Left lobe of liver (tissue), 2 donors: ENCODE data around the gene JAG2. TPM values are rescaled to one million over a fixed set of nuclear protein-coding genes. Genes with fewer than 3 reads are reported as not detected.

Experiments
- ATAC-seq: fragments of 200-7000 bp; cut with Tn5 transposase; one replicate; pipeline ENCODE4 v1.9.1; 2020; ENCODE audit warnings: mild to moderate bottlenecking, moderate library complexity
- DNase-seq: peaks from one replicate; pipeline ENCODE4 v3.0.0-alpha.2; 2020; ENCODE audit warnings: low spot score
- total RNA-seq: library from RNA; stranded (reverse); gene quantifications from one replicate; pipeline ENCODE4 v1.2.1, GENCODE V29; 2021
- donor health status: DM: no; HTN: no; CAD: no; lungs with moderate emphysema.
- donor health status: DM: no; HTN: yes; CAD: no.

JAG2 gene
- total RNA-seq, 1 donor from 2014 or later, result 1.3 TPM

DNA sequence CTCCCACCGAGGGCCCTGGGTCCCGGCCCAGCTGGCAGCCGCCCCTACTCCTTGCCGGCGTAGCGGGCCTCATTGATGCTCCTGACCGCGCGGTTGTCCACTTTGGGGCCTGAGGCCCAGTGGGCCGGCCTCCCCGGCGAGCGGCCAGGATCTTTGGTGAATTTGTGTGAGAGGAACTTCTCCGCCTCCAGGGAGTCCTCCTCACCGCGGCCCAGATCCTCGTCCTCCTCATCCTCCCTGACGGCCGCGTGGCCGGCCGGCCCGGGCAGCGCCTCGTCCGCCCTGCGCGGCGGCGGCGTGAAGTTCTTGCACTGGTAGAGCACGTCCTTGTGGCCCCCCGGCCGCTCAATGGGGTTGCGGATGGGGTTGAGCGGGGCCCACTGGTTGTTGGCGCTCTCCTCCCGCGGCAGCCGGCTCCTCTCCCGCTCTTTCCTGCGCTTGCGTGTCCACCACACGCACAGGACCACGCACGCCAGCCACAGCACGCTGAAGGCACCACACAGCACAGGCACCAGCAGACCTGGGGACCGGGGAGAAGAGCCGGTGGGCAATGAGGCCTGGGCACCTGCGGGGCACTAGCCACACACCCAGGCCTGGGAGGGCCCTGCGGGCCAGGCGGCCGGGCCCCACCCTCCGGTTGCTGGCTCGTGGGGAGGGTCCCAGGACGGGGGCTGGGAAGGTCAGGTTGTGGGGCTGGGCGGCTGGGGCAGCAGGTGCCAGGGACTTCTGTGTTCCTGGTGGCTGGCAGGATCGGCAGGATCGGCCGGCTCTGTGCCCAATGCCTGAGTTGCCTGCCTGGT, 25.7 kb downstream of the JAG2 start:
- no peak for DNase-seq
- ATAC-seq, result no peak

DNA sequence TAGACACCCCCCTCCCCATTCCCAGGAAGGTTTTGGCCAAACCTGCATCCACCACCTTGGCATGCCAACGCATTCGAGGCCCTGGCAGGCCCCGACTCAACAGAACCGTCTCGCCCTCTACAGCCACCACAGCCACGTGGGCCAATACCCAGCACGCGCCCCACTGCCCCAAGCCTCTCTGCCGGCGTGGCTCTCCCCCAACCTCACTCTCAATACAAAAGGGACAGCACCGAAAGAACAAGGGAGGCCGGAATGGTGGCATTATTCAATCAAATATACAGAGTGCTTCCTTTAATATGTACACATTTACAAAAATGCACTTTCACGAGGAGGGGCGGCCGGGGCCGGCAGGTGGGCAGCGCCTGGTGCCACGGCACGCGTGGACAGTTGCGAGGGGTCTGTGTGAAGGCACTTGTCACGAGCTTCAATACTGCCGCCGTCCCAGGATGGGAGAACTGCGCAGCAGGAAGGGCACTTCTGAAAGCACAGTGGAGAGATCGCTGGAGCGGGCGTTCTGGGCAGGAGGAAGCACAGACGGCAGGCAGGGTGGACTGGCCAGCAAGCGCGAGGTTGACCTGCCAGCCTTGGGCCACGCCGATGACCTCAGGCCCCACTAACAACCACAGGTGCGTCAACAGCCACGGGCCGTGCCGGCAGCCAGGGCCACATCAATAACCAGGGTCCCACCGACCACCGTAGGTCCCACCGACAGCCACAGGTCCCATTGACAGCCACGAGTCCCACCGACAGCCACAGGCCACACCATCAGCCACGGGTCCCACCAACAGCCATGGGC, 26.9 kb downstream of the JAG2 start:
- DNase-seq (no peak), ATAC-seq (no peak)

DNA sequence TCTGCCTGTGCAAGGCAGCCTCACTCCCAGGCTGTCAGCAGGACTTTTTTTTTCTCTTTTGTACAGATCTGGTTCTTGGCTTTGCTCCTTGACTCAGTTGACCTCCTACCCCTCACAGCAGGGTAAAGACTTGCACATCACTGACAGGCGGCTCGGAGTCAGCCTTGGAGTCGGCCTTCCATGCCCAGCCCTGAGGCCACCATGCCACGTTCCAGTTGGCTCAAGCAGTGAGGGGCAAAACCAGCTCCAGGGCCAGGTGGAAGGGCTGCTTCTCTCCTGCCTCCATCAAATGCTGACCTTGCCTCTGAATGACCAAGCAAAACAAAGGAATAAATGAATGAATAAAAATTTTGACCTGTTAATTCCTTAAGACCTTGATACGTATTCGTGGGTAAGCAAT, 27.6 kb downstream of the JAG2 start:
- DNase-seq (no peak), ATAC-seq (no peak)

DNA sequence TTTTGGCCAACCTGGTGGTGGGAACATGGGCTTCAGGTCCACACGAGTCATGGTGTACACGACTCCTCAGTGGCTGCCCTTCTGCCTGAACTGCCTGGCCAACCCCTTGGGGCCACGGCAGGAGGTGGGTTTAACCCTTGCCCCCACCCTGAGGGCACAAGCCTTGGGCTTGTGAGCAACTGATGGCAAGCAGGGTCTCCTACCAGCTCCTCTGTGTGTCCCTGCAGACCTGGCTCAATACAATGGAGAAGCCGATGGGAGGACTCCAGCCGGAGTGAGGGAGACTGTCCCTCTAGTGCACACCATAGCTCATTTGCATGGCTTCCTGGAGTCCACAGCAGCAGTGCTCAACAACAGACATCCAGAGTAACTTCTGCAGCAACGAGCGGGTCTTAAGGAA, 28.0 kb downstream of the JAG2 start:
- DNase-seq, result no peak
- ATAC-seq, result no peak

DNA sequence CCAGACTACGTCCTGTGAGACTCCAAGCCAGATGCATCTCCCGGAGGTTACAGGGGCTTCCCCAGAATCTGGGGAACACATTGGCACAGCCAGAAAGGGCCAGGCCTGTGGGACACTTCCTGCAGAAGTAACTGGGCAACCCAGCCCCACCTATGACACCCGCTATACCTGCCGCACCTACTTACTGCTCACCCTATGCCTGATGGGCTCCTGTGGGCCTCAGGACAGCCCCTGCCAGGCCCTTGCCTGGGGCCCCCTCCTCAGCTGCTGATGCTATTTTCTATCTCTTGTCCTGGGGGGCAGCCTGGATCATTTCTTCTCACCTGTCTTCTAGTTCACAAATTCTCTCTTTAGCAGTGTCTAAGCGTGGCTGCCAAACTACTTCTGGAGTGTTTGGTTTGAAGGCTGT, 28.7 kb downstream of the JAG2 start:
- DNase-seq (no peak), ATAC-seq (no peak)

DNA sequence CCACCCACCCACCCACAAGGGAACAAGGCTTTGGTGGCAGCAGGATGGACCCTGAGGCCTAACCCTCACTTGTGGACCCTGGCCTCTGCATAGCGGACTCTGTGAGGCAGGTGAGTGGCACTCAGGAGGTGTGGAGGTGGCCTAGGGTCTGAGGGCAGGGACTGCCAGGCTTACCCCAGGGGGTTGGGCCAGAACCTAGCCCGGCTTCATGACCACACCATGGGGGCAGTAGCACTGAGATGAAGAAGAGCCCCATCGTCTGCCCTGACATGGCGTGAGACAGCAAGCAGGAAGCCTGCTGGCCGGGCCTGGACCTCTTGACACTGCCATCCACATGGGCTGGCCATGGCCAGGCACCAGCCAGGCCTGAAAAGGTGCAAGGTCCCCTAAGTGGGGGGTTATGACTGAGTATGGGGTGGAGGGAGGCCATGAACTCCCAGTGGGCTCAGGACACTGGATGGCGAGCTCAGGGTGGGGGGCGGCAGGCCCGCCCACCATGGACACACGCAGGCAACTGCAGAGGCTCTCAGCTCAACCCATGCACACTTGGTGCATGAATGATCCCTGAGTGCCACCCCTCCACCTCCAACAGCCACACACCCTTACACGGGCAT, 29.3 kb downstream of the JAG2 start:
- ATAC-seq (no peak), DNase-seq (peak; percentile 18)

DNA sequence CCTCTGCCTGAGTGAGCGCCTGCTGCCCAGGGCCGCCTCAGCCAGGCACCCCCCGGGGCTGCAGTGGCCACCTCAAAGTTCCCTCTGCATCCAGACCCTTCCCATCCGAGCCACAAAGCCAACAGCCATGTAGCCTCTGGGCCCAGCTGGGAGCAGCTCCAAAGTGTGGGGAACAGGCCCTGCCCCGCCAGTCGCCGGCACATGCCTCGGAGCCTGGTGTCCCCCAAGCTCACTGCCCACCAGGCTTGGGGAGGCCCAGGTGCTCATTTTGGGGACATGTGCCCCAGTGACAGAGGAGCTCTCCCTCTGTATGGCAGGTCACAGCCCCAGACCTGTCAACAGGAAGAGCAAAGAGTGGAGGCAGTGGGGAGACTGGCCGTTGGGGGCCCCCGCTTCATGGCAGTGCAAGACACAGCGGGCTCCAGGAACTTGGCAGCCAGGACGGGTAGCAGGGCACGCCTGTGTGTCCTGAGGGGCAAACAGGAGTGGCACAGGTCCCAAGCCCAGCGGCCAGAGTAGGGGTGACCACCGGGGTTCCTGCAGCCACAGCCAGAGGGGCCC, 29.9 kb downstream of the JAG2 start:
- no peak for ATAC-seq

DNA sequence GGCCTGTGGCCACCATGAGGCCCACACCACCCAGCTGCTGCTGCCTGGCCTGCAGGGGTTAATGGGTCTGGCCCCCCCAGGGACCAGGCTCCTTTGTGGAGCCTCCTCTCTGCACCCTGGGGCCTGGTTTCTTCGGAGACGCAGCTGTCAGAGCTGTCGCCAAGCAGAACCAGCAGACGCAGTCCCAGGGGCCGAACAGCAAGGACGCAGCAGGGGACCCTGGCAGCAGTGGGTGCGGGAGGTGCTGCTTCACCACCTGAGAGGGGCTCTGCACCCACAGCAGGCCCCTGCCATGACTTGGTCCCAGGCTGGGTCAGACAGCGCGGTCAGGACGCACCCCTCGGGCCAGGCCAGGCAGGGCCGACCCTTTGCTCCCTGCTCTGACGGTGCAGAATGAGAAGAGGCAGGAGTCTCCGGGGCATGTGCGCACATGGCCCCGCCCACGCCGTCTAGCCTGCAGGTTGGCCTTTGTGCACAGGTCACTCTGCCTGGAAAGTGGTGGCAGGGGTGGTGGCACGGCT, 30.5 kb downstream of the JAG2 start:
- DNase-seq, result peak; percentile 44
- peak; percentile 47 for ATAC-seq

More for the DNA sequence above, 29.9 kb downstream of the JAG2 start:
- DNase-seq, result no peak

DNA sequence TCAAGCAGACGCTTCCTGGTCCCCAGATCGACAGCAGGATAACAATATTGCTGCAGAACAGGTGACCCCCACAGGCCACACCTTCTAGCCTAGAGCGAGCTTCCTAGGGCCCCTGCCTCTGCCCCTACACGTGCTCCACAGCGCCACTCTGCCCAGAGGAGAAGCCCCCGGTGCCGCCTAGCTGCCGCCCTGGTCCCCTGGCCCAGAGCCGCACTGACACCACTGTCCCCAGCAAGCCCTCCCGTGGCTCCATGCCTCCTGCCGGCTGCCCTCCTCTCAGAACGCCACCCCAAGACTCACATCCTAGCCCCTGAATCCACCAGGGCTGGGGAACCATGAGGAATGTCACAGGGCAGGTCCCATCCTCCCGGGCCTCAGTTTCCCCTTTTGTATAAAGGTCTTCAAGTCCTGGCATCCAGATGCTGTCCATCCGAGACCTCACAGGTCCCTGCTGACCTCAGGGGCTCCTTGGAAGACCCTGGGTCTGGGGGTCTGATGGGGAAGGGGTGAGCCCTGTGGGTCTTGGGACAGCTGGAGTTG, 31.0 kb downstream of the JAG2 start:
- ATAC-seq, result no peak
- DNase-seq, result peak; percentile 34

DNA sequence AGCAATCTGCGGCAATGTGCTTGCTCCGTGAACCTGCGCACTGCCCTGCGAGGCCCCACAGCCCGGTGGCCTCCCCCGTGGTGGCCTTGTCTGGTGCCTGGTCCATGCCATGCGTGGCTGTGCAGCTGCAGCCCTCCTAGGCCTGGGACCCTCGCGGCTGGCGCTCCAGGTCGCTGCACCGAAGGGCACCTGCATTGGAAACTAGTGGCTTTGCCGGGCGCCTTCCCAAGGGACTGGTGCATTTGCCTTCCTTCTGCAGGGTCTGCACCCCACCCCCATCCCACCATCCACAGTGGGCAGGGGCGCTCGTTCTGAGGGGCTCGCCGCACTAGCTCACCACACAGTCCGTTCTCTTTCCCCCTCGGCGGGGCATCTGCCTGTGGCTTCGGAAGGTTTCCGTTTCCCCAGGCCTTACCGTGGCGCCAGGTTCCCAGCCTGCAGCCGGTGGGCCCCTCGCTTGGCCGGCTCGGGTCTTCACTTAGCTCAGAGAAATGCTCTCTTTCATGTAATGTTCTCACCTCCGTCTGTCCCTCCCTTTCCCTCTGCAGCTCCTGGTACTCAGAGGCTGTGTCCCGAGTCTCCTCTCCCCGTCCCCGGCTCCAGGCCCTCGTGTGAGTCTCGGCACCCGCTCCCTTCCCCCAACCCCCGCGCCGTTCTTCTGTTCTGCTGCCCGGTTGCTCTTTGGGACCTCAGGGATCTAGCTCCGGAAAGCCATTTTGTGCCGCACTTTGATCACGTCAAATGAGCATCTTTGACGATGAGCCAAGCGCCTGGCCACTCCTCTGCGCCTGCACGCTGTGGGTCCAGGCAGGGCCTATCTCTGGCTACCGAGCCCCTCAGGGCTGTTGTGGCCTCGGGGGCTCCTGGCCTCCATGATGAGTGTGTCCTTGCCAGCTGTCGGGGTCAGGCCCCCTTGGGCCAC, 31.9 kb downstream of the JAG2 start:
- ATAC-seq (no peak), DNase-seq (peak; percentile 35)

DNA sequence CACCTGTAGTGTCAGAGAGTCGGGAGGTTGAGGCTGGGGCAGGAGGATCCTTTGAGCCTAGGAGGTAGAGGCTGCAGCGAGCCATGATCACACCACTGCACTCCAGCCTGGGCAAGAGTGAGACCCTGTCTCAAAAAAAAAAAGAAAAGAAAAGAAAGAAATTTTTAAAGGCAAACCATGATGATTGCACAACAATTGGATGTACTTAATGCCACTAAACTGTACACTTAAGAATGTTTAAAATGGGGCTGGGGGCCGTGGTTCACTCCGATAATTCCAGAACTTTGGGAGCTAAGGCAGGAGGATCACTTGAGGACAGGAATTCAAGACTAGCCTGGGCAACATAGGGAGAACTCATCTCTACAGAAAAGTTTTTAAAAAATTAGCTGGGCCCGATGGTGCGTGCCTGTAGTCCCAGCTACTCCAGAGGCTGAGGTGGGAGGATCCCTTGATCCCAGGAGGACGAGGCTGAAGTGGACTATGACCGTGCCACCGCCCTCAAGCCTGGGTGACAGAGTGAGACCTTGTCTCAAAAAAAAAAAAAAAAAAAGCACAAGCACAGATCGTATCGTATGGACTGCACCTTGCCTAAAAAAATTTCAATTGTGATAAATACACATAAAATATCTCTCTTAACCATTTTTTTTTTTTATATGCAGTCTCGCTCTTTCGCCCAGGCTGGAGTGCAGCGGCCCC, 32.7 kb downstream of the JAG2 start:
- DNase-seq (peak; percentile 5), ATAC-seq (no peak)

DNA sequence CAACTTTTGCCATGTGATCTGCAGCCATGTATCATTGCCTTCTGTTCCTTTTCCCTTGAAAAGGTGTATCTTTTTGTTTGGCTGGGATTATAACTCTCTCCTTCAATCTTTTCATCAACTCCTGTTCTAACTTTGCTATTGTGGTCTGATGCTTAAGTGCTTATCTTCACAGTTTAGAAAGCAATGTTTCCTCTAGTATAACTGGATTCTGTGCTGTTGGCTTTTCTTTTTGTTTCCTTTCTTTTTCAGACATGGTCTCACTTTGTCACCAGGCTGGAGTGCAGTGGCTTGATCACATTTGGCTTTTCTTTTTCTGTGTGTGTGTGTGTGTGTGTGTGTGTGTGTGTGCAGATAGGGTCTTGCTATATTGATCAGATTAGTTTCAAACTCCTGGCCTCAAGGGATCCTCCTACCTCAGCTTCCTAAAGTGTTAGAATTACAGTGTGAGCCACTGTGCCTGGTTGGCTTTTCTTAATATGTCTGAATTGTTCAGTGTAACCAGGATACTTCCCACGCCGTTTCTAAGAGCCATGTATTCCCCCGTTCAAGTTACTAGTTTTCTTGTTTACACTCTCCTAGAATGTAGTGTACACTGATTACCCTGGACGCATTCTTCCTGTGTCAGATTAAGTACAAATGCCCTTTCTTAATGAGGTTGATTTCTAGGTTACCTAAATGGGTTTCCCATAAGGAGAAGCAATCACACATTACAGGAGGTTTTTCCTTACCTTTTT, 35.5 kb downstream of the JAG2 start:
- ATAC-seq (no peak), DNase-seq (peak; percentile 3)

DNA sequence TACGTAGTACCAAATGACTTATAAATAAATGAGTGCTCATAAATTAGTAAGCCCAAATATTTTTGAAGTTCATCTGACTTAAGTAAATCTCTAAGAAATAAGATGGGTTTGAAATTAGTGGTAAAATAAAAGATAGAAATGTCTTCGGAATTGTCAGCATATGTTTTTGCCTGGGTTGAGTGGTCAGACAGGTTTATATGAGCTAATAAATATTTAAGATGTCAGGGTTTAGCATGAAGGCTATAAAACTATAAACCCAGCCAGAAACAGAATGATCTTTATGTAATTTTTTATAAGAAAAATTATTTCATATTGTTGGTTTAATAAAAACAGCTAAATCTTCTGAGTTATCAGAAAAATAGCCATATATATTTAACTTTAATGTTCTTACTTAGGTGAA, 37.3 kb downstream of the JAG2 start:
- ATAC-seq (no peak), DNase-seq (no peak)

DNA sequence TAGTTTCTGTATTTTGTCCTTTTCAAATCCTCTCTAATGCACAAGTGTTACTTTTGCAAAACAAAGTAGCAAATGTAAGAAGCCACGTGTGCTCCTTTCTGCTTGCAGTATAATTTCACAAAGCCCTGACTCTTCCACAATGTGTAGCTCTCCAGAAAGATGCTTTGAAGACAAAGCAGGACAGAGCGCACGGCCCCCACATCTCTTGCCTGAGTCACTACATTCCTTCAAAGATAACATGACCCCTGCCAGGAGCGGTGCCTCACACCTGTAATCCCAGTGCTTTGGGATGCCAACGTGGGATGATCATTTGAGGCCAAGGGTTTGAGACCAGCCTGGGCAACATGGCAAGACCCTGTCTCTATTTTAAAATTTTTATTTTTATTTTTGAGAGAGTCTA, 40.5 kb downstream of the JAG2 start:
- no peak for DNase-seq
- no peak for ATAC-seq

DNA sequence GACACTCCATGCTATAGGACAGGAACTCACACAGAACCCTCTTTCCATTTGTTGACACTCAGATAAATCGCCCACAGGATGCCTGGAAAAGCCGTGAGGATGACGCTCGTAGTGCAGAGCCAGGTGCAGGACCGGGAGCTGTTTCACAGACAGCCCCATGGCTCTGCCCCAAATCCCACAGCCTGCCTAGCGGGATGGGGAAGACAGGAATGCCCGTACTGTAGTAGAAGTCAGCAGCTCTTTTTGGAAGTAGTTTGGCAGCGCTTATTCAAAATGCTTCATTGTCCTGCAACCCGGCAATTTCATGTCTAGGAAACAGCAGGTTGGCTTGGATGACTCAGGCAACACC, 41.6 kb downstream of the JAG2 start:
- DNase-seq, result no peak
- no peak for ATAC-seq

DNA sequence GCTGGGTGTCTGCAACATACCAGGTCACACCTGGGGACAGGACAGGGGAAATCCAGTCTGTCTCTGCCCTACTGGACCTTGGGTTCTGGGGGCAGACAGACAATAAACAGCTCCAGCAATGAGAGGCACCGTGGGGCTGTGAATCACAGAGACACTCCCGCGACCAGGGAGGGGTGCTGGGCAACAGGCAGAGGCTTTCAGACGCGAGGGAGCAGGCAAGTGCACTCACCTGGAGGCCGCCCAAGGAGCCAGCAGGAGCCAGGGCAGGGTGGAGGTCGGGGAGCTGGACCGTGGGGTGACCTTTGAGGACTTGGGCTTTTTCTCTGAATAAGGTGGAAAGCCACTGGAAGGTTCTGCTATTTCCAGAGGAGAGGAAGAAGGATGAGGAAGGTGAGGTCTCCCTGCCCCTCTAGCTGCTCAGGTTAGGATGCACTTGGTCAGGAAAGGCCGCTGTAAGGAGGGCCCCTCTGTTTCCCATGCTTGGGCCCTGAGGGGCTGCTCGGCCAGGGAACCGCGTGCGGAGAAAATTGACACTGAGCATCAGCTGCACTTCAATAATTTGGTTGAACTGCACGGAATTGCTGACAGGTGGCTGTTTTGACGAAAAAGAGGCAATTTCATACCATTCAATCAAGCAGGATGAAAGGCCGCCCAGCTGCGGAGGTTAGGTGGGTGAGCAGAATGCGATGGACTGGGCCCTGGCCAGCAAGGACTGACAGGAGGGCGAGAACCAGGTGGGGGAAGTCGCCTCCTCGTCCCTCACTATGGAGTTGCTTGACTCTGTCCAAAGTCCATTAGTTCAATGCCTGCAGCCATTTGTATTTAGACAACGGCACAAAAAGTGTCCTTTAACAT, 42.2 kb downstream of the JAG2 start:
- ATAC-seq (no peak), DNase-seq (no peak)

DNA sequence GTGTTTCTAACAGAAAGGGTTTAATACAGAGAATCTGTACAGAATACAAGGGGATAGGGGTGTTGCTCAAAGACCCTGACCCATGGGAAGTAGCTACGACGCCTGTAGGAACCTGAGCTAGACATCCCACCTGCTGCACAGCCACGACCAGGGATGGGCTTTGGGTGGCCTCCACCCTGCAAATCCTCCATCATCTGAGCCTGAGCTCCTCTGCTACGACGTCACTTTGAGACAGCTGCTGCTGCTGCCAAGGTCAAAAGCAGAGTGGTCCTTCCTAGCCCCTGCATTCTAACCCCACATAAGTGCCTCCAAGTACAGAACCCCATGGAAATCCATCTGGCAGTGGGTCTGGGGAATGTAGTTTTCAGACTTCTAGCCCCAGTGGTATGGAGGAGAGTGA, 43.8 kb downstream of the JAG2 start:
- no peak for ATAC-seq
- DNase-seq, result peak; percentile 29
